Eye (tissue), 1 donor: ENCODE results near the gene ANKRD49.

Source experiments
- DNase-seq: peaks from one replicate; pipeline ENCODE4 v3.0.0-alpha.2; 2015

The ANKRD49 gene

DNA sequence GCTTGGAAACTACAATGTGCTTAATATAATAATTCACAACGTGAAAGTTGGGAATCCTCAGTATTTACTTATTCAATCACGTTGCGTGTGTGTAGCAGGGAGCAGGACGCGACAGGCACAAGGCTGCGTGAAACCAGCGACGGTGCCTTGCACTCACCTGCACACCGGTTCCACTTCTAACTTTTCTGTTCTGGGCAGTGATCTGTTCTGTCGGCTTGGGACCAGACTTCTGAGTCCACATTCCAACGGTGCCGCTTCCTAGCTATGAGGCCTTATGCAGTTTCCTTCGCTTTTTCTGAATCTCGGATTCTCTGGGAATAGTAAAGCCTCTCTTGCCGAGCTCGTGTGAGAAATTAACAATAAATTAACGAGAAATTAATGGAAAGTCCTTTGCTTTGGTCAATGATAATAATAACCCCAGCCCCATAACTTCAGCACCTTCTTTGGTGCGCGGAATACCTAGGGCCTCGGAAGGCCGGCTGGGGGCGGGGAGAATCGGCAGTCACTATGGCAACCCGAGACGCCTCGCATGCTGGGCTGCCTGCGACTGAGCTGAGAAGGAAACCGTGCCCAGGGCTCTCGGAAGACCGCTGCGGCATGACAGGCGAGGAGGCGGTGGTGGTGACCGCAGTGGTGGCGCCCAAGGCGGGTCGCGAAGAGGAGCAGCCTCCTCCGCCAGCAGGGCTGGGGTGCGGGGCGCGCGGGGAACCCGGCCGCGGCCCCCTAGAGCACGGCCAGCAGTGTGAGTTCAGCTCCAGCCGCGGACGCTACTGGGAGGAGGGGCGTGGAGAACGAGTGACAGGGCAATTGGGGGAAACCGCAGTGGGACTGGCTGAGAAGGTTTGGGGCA is 18.4 kb downstream of the ANKRD49 start, which contains the start of gene C11orf97:
Gene C11orf97 (plus strand): TSS at position 530 of the 850 bp plus-strand sequence. CDS start 68 bp downstream, at position 598.
- peak; percentile 85 for DNase-seq

DNA sequence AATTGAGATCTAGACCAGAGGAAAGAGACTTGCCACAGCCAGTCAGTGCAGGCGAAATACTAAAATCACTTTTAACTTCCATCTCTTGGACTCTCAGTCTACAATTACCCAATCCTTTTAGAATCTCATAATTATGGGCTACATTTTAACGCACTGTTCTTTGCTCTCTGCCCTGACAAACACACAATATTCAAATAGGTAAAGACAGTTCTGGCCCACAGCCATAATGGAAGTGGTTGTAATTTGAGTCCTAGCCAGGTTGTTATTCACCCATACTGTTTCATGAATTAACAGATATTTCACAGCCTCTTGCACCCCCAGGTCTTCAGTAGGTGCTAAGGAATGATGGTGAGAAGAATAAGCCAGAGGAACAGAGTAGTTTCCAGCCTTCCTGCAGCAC is 19.3 kb downstream of the ANKRD49 start:
- DNase-seq = no peak

DNA sequence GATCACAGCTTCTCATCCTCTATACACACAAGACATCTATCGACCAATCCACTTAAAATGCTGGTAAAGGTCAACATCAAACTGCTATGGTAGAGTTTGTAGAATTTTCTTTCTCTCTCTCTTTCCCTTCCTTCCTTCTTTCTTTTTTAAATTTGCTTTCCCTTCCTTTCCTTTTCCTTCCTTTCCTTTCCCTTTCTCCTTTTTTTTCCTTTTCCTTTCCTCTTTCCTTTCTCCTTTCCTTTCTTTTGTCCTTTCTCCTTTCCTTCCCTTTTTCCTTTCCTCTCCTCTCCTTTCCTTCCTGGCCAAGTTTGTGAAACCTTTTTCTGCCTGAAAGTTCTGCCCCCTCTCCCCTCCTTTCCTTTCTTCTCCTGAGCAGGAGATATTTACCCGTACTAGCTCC is 21.6 kb downstream of the ANKRD49 start:
- DNase-seq = no peak

DNA sequence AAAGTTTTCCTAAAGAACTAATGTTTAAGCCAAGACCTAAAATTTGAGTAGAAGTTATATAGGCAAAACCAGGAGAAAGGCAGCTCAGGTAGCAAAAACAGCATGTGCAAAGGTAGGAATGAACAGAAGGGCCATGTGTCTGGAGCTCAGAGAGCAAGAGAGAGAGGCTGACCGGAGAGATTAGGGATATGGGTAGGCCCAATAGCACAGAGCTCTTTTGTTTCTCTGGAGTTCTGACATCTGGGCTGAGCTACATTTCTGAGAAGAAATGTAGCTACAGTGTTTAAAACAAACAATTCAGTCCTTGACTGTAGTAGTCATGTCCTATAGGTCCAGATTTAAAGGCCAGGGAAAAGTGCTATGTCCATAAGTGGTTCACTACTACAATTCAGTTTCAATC is 22.9 kb downstream of the ANKRD49 start:
- no peak for DNase-seq

DNA sequence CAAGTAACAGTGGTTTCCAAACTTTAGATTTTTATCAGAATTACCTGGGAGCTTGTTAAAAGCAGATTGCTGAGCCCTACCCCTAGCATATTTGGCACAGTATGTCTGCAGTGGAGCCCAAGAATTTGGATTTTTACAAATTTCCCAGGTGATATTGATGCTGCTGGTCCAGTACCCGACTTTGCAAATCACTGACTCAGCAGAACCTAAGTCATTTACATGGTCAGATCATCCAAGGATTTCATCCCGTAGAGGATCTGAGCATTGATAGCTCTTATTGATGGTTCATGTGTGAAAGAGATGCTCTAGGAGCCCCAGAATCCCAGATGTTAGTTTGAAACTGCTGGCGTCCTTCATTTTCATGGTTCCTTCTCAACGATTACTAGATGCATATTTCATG is 24.5 kb downstream of the ANKRD49 start:
- DNase-seq = no peak

DNA sequence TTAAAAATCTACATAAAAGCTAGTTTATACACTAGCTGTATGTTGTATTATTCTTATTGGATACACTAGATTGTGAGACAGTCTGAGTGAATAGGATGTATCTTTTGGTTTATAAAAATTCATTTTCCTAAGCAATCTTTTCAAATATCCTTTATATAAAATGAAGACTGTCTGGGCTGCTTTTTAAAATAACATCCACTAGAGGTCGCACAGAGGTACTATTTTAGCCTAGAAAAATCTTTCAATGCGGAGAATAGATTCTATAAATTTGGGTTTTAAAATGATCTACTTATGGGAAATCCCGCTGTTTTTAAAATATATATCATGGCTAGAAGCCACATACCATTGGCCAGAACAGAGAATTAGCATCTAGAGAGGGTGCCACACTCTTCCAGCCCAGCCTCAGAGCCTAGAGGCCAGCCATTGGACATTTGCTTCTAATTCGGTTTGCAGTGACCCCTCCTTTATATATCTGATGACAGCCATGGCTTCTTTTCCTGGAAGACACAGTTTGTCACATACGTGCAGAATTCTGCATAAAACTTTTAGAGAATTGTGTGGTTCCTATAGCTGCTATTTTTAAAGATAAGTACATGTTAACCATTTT is 25.8 kb downstream of the ANKRD49 start:
- DNase-seq = peak; percentile 75

DNA sequence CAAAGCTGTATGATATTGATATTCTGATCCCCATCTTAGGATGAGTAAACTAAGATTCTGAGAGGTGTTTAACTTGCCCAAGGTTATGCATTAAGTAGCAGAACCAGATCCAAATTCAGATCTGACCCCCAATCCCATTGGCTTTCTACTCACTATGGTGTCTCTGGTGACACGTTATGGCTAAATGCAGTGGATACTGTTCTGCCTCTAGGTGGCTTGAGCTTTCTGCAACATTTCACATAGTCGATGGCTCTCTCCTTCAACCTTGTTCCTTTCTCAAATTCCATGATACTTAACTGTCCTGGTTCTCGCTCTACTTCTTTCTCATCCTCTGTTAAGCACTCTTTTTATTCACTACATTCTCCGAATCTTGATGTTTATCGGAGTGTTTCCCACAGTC is 27.9 kb downstream of the ANKRD49 start:
- DNase-seq = no peak

DNA sequence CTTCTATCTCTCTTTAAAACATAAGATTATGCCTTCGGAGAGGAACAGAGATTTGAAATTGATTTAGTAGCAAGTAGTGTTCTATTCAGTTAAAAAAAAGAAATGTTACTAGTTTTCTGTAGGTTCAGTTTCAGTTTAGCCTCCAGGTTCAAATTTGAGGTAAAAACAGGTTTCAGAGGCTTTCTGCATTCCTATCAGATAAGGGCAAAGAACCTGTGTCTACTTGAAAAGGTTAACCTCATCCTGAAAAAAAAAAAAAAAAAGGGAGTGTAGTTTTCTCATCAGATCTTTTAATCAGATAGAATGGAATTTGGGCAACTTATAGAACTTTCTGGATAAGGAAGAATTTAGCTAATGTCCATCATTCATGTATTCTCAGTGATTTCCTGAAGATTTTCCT is 30.6 kb downstream of the ANKRD49 start:
- no peak for DNase-seq

DNA sequence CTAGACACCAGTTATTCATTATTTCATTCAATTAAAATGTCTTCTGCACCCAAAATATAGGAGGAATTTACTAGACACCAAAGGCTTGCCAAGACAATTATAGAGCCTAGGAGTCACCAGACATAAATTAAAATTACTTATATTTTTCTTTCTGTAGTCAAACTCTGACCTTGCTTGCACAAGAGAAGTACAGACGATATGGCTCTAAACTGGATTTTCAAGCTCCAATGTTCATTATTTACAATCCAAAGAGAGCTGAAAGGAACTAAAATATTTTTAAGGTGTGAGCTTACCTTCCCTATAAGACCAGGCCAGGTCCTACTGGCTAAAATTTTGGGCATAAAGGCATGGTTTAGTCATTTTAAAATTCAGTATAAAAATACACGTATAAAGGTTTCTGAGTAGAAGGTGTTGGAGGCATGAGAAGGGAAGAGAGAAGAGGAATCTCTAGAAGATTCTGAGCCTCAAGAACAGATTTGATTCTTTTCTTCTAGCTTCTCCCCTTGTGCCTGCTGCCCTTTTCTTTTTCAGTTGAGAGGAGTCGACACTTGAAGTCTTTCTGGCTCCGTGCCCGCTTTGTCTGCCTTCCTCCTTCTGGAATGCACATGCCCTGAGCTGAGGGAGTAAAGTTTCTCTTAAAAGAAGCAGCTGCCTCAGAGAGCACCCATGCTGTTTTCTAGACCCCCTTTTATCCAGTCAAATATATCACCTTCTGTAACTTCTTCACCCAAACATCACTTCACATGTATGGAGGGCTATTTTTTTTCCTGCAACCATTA is 32.0 kb downstream of the ANKRD49 start:
- DNase-seq = peak; percentile 85

DNA sequence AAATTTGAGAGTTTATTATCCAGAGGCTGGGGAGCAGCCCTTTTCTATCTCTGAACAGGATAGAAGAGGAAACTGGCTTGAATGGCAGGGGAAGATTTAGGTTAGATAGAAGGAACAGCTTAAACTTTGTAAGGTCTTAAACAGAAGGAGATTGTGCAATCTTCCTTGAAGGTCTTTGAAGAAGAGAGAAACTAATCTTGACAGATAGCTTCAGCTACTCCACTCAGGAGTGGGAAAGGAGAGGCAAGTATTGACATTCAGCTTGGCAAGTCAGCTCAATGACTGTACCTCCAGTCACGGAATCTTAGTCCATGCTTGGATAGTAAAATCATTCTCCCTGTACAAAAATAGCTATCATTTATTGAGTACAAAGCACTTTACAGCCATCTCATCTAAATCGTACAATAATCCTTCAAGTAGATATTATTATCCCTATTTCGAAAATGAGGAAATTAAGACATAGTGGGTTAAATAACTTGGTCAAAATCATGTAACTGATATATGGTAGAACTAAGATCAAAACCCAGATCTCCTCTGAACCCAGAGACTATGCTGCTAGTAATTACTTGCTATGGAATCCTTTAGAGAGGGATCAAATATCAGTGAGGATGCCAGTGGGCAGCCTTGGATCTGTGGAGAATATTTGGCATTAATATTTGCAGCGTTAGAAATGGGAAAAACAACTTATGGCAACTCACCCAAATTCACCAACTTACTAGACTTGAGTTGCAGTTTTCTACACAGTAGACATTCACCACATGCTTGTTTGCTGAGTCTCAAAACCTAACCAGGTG is 33.1 kb downstream of the ANKRD49 start:
- DNase-seq = no peak

DNA sequence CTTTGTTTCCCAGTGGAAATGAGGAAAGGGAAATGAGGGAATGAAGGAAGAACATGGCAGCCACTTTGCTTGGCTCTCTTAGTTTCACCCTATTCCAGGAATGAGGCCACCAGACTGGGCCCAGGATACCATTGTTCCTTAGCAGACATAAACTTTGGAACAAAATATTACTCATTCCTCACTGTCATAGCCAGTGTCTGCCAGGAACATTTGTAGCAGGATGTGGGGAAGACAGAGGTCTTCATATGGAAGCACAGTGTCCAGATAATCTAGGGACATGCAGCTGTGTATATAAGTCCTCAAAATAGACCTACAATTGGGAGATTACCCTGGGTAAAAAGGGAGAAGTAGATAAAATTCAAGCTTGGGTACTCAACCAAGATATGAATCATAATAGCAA is 34.8 kb downstream of the ANKRD49 start:
- DNase-seq = no peak

DNA sequence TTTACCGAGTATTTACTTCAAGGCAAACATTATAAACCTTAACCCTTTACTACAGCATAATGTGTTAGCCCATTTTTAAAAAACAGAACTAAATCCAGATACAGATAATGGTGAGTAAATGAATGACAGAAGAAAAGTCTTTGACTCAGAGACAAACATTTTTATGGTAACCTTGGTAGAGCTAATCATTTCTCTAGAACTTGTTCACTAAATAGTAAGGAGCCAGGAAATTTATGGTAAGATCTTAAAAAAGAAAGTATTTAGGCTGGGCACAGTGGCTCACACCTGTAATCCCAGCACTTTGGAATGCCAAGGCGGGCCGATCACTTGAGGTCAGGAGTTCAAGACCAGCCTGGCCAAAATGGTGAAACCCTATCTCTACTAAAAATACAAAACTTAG is 38.4 kb downstream of the ANKRD49 start:
- no peak for DNase-seq

DNA sequence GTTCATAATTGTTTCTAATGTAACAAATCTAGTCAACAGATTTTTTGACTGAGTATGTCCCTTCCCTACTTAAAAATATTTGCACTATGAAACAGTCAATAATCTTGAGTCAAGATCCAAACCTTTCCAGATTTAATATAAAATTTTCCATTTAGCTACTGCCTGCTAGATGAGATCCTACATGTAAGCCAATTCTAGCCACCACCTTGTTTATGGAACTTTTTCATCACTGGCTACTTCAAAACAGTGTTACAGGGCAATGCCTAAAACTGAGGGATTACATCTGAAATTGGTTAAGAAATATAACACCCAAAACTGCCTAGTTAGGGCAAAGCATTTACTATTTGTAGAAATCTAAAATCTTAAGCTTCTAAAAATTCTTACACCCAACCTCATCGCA is 39.4 kb downstream of the ANKRD49 start:
- no peak for DNase-seq

DNA sequence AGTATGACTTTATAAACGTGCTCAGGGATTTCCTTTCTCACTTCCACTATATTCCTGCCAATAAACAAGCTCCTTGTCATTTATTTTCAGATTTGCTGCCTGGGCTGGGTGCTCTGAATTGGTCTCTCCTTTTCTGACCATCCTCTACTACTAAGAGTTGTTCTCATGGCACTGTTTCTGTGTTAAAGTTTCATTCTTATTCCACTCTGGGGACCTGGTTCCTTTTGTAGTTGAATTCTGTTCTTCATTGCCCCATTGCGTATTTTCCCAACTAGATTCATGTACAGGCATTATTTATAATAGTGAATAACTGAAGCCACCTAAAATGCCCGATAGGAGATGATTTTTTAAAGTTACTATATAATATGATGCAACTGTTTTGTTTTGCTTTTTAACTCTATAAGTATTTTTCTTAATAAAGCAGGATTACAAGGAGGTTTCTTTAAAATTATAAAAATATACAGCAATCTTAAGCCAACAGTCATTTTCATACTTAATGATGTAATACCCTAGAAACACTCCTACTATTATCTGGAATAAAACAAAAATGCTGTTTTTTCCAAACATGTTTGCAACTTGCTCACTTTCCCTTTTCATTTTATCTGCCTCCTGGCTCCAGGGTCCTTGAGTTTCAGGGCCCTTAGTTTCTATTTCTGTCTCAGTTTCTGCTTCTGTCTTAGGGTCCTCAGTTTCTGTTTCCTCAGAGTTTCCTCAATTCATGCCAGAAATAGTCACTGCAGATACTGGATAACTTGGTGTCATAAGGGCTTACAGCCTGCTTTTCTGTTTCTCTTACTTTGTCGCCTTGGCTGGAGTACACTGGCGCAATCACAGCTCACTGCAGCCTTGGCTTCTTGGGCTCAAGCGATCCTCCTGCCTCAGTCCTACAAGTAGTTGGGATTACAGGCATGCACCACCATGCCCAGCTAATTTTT is 40.2 kb downstream of the ANKRD49 start:
- no peak for DNase-seq

DNA sequence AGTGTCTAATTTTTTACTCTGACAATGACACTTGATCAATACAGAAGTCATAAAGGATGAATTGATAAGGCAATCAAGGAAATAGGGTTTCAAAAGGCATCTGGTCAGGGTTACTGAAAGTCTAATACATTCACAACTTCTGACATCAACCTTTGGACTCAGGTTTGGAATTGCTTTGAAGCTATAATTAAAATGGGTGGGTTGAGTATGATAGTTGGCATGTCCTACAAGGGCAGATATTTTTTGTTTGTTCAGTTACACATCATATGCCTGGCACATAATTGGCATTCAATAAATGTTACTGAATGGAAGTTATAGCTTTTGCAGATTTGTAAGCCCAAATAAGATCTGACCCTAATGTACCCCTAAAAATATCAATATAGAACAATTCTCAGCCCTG is 42.6 kb downstream of the ANKRD49 start:
- DNase-seq = no peak

DNA sequence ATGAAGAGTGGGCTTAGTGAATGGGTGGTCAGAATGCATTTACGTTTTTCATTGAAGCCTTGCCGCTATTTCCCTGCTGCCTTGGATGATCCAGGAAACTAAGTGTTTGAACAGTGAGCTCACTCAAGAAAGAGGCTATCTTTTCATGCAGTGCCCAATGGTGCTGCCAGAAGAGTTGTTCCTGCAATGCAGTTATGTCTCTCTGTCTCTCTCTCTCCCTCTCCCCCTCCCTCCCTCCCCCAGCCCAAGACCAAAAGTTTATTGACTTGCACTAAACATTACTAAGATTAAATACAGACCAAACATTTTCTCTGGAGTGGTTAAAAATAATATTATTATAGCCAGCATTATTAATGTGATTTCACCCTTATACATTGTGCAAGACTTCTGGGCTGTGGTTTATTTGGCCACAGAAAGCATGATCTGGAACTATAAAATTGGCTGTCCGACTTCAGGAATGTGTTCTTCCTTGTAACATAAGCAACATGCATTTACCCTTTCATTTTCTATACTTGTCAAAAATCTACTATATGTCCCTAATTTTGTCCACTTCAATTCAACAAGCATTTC is 43.3 kb downstream of the ANKRD49 start:
- DNase-seq = no peak

DNA sequence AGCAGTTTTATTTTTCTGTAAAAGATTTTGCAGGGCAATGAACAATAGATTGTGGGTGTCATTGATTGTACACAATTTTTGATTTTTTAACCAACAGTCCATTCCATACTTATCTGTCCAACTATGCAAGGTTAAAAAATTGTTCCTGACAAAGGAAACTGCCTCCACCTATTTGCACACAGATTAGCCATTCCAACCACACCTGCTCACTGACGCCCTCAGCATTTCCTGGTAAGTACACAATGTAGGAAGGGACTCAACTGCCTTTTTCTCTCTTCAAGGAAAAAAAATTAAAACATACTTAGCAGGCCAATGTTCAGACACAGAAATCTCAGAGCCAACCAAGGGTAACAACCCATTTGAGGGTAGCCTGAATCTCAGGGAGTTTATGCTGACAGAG is 45.6 kb downstream of the ANKRD49 start:
- DNase-seq = no peak

DNA sequence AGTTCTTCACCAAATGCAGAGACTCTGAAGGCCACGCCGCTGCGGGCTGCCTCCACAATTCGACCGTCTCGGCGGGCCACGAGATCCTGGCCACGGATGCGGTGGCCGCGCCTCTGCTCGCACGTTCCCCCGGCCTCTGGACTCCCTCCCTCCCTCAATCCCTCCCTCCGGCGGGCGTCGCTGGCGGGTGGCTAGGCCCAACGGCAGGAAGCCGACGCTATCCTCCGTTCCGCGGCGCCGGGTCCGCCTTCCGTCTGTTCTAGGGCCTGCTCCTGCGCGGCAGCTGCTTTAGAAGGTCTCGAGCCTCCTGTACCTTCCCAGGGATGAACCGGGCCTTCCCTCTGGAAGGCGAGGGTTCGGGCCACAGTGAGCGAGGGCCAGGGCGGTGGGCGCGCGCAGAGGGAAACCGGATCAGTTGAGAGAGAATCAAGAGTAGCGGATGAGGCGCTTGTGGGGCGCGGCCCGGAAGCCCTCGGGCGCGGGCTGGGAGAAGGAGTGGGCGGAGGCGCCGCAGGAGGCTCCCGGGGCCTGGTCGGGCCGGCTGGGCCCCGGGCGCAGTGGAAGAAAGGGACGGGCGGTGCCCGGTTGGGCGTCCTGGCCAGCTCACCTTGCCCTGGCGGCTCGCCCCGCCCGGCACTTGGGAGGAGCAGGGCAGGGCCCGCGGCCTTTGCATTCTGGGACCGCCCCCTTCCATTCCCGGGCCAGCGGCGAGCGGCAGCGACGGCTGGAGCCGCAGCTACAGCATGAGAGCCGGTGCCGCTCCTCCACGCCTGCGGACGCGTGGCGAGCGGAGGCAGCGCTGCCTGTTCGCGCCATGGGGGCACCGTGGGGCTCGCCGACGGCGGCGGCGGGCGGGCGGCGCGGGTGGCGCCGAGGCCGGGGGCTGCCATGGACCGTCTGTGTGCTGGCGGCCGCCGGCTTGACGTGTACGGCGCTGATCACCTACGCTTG is 50.2 kb downstream of the ANKRD49 start, which contains the start of gene FUT4:
Gene FUT4 (plus strand): TSS at position 227 of the 951 bp plus-strand sequence. CDS start 213 bp downstream, at position 440.
- DNase-seq = peak; percentile 93

DNA sequence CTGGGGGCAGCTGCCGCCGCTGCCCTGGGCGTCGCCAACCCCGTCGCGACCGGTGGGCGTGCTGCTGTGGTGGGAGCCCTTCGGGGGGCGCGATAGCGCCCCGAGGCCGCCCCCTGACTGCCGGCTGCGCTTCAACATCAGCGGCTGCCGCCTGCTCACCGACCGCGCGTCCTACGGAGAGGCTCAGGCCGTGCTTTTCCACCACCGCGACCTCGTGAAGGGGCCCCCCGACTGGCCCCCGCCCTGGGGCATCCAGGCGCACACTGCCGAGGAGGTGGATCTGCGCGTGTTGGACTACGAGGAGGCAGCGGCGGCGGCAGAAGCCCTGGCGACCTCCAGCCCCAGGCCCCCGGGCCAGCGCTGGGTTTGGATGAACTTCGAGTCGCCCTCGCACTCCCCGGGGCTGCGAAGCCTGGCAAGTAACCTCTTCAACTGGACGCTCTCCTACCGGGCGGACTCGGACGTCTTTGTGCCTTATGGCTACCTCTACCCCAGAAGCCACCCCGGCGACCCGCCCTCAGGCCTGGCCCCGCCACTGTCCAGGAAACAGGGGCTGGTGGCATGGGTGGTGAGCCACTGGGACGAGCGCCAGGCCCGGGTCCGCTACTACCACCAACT is 51.0 kb downstream of the ANKRD49 start:
- peak; percentile 72 for DNase-seq
